D721Med (cell line): ENCODE measurements around the gene DDN.

ENCODE experiments used
- DNase-seq: peaks from one replicate; pipeline ENCODE4 v3.0.0; 2011; ENCODE audit warnings: low spot score; ENCODE audit not compliant: insufficient read length
- FAIRE-seq: peaks from 2 replicates; lab custom pipeline; 2011; peaks lifted over from hg19 to GRCh38; lab: Jason Lieb, UNC
- TF ChIP-seq, protein P1 (sequence below): IDR thresholded peaks from 2 replicates; pipeline ENCODE4 v1.5.1; 2012; ENCODE audit warnings: mild to moderate bottlenecking, control low read depth; ENCODE audit not compliant: insufficient read depth; ENCODE audit errors: missing control alignments

DDN gene

DNA sequence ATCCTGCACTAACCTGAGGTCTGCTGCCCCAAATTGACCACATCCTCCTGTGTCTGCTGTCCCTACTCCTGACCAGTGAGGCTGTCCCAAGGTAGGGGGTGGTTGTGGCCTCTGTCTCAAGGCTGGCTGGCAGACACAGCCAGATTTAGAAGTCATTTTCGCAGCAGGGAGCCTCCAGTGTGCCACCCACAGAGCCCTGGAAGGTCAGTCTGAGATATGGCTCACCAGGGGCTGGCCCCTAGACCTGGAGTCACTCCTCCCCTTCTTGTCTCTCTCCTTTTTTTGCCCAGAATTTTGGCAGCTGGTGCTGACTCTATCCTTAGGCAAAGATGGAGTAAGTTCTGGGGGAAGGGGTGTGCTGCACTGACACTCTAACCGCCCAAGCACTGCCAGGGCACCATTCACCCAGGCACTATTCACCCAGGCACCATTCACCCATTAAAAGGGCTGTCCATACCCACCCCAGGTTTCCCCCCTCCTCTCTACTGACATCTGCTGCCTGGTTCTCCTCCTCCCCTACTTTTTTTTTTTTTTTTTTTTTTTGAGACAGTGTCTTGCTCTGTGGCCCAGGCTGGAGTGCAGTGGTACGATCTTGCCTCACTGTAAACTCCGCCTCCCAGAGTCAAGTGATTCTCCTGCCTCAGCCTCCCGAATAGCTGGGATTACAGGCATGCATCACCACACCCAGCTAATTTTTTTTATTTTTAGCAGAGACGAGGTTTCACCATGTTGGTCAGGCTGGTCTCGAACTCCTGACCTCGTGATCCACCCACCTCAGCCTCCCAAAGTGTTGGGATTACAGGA, 7.7 kb downstream of the DDN start:
- no peak for DNase-seq
- TF ChIP-seq, protein P1, sequence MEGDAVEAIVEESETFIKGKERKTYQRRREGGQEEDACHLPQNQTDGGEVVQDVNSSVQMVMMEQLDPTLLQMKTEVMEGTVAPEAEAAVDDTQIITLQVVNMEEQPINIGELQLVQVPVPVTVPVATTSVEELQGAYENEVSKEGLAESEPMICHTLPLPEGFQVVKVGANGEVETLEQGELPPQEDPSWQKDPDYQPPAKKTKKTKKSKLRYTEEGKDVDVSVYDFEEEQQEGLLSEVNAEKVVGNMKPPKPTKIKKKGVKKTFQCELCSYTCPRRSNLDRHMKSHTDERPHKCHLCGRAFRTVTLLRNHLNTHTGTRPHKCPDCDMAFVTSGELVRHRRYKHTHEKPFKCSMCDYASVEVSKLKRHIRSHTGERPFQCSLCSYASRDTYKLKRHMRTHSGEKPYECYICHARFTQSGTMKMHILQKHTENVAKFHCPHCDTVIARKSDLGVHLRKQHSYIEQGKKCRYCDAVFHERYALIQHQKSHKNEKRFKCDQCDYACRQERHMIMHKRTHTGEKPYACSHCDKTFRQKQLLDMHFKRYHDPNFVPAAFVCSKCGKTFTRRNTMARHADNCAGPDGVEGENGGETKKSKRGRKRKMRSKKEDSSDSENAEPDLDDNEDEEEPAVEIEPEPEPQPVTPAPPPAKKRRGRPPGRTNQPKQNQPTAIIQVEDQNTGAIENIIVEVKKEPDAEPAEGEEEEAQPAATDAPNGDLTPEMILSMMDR: no peak
- no peak for FAIRE-seq

DNA sequence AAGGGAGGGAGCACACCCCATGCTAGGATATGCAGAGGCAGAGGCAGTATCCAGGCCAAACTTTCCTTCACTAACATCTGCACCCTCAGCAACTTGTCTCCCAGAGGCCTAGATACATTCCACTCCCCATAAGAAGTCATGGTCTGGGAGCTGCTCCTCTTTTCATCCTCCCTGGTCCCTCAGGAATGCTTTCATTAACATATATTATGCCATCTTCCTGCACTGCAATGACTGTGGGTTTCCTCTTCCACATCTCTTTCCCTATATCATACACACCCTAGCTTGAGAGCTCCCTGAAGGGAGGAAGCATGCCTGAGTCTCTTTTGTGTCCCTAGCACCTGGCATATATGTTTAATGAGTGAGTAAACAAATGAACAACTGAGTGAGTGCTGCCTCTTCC, 8.6 kb downstream of the DDN start:
- TF ChIP-seq, protein P1: no peak
- FAIRE-seq (no peak), DNase-seq (no peak)

DNA sequence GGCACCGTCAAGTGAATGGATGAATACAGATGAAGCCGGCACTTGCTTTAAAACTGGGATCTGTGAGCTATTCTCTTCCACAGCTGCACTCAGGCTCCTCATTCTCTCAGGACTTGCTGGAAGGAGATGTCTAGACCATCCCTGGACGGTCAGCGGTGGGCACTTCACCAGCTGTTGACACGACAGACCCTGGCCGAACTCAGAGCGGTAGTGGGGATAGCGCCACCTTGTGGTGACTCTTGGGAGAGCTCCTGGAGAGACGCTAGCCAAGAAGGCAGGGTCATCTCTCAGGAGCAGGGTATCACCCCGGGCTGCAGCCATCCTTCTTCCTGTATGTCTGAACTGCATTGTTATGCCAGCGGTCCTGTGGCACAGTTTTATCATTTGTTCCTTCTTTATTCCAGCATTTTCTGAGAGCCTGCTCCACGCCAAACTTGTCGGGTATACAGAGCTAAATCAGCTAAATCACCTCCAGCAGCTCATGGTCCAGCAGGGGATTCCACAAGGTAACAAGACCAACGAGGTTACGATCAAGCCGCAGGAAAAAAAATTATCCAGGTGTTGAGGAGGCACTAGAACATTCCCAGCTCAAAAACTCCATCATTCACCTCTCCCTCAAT, 11.0 kb downstream of the DDN start:
- FAIRE-seq: no peak
- no peak for DNase-seq

DNA sequence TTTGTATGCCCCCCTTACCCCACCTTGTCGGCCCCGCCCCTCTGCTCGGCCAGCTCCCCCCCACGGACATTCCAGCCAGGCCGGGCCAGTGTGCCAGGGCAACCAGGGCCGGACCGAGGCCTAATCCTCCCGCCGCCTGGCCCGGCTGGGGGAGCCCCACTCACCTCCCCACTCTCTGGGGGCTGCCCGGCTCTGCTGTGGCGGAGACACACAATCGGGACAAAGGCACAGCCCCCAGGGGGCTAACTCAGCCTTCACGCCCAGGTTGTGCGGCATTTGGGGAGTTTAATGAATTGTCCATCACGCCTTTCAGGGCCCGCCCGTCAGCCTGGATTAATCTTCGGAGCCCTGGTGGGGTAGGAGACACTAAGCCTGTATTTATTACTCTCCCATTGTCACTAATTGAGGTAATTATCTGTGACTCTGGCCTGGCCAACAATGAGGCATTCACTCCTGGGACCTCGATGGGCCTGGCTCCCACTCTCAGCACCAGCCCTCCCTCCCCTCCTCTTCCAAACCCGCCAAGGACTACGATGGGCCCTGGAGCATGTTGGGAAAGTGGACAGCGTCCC, 12.4 kb downstream of the DDN start:
- TF ChIP-seq, protein P1: no peak
- DNase-seq (no peak), FAIRE-seq (no peak)

More for the DNA sequence above, 11.0 kb downstream of the DDN start:
- TF ChIP-seq, protein P1: peak; percentile 65

DNA sequence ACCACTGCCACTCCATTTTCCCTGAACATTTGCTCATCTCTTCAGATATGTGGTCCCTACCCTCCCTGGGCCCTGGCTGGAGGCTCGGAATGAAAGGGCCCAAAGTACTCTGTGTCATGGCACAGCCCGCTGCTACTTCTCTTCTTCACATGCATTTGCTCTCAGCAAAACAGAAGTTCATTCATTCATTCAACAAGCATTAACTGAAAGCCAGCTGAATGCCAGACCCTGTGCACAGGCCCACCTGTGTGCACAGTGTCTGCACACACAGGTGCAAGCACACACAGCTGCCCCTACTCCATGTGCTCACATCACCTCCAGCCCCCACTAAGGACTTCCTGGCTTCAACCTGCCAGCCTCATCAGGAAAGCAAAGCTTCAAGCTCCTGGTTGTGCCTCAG, 13.3 kb downstream of the DDN start:
- DNase-seq (no peak), FAIRE-seq (no peak)
- TF ChIP-seq, protein P1: no peak

DNA sequence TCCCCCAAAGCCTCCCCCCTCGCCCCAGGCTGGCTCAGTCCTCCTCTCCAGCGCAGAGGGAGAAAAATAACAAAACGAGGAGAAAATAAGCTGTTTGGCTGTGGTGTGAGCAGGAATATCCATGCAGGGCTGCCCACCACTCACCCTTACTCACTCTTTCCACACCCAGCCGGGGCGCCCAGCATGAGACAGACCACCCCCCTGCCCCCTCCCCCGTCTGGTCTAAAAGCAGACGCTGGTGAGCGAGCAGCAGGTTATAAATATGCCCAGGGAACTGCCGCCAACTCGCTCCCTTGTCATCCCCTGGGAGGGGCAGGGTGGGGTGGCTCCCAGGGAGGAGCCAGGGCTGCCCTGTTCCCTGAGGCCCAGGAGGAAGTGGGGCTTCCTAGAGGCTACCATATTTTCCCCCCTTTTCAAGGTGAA, 13.7 kb downstream of the DDN start:
- no peak for DNase-seq
- FAIRE-seq: no peak

More for the DNA sequence above, 13.7 kb downstream of the DDN start:
- TF ChIP-seq, protein P1: no peak
